ENCODE results near the gene FRMD4B. TPM values are rescaled to one million over a fixed set of nuclear protein-coding genes. Genes with fewer than 3 reads are reported as not detected.
A peak's percentile ranks its signal among the peaks of the same experiment; 100 is the strongest.

FRMD4B gene
- total and polyA plus RNA-seq, 2 donors (not counting 1 experiment from before 2014, with no cell fraction given): 0.86 to 1.2 TPM

DNA sequence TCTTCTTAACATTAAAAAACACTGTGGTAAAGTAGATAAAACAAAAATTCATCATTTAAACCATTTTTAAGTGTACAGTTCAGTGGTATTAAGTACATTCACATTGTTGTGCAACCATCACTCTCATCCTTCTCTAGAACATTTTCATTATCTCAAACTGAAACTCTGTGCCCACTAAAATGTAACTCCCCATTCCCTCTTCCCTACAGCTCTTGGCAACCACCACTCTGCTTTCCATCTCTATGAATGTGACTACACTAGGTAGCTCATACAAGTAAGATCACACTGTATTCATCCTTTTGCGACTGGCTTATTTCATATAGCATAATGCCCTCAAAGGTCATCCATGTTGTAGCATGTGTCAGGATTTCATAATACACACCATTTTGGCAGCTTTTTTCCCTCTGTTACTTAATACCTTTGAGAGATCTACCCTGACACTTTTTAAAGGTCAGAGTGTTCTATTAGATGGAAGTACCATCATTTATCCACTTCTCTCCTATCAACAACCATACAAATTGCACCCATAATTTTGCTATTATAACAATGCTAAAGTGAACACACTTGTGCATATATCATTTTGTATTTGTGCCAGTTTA is 42.9 kb upstream of the FRMD4B start:
- Histone ChIP-seq H3K27me3 (ENCODE audit: control insufficient read depth, insufficient read depth, low read length) (no peaks in the 10 kb centered on the region), H3K4me3 (replicated peaks in 1 of 4; ENCODE audit: control extremely low read depth in 1 of 4, insufficient read depth in 1 of 4, low read depth in 3 of 4, low read length in 4 of 4) (no peak overlapping the region), H2AFZ (ENCODE audit: low read length) (no peak overlapping the region), H3K36me3 (ENCODE audit: control insufficient read depth, insufficient read depth, low read length) (no peaks in the 10 kb centered on the region), H3K9me3 (ENCODE audit: control insufficient read depth, insufficient read depth, low read depth, low read length) (no peaks in the 10 kb centered on the region), H4K20me1 (ENCODE audit: control insufficient read depth, extremely low read depth, insufficient read depth, low read length) (no peaks in the 10 kb centered on the region), H3K9ac (ENCODE audit: insufficient read depth, low read length) (no peak overlapping the region), H3K79me2 (ENCODE audit: control insufficient read depth, insufficient read depth, low read length) (no peaks in the 10 kb centered on the region), H3K4me1 (ENCODE audit: control insufficient read depth, extremely low read depth, insufficient read depth, low read length) (no peaks in the 10 kb centered on the region), H3K4me2 (ENCODE audit: extremely low read depth, insufficient read depth, low read length) (no peak overlapping the region), H3K27ac (ENCODE audit: insufficient read depth, low read length) (no peak overlapping the region)
- TF ChIP-seq EZH2 (IDR thresholded peaks at IDR 0.05; ENCODE audit: low read length, missing control alignments): no peak
- TF ChIP-seq, protein P1, sequence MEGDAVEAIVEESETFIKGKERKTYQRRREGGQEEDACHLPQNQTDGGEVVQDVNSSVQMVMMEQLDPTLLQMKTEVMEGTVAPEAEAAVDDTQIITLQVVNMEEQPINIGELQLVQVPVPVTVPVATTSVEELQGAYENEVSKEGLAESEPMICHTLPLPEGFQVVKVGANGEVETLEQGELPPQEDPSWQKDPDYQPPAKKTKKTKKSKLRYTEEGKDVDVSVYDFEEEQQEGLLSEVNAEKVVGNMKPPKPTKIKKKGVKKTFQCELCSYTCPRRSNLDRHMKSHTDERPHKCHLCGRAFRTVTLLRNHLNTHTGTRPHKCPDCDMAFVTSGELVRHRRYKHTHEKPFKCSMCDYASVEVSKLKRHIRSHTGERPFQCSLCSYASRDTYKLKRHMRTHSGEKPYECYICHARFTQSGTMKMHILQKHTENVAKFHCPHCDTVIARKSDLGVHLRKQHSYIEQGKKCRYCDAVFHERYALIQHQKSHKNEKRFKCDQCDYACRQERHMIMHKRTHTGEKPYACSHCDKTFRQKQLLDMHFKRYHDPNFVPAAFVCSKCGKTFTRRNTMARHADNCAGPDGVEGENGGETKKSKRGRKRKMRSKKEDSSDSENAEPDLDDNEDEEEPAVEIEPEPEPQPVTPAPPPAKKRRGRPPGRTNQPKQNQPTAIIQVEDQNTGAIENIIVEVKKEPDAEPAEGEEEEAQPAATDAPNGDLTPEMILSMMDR (conservative IDR thresholded peaks at IDR 0.05 in 1 of 2, IDR thresholded peaks at IDR 0.05 in 1 of 2; ENCODE audit: low read depth in 1 of 2, low read length in 2 of 2): no peak
- peak in 1 of 2 donors; percentile 40 for DNase-seq (ENCODE audit: low read depth in 2 of 2)

DNA sequence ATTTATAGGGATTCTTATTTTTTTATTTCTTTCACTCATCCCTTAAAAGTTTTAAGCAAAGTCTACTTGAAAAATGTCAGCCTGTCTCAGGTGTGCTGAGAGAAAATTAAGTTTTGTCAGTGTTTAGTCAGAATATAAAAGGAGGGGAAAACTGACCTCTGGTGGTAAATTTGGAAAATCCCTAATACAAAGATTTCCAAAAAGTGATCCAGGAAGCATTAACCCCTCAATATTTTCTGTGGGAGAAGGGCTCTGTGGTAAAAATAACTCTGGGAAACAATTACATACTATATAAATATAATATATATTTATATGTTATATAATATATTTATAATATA is 41.0 kb upstream of the FRMD4B start:
- H3K4me3 ChIP-seq (replicated peaks in 1 of 4; ENCODE audit: control extremely low read depth in 1 of 4, insufficient read depth in 1 of 4, low read depth in 3 of 4, low read length in 4 of 4): no peak overlapping the region
- H3K36me3 ChIP-seq (ENCODE audit: control insufficient read depth, insufficient read depth, low read length): no peaks in the 10 kb centered on the region
- H3K27me3 ChIP-seq (ENCODE audit: control insufficient read depth, insufficient read depth, low read length): no peaks in the 10 kb centered on the region
- H3K79me2 ChIP-seq (ENCODE audit: control insufficient read depth, insufficient read depth, low read length): no peaks in the 10 kb centered on the region
- no peak overlapping the region for H3K4me2 ChIP-seq (ENCODE audit: extremely low read depth, insufficient read depth, low read length)
- no peak overlapping the region for H2AFZ ChIP-seq (ENCODE audit: low read length)
- no peaks in the 10 kb centered on the region for H3K9me3 ChIP-seq (ENCODE audit: control insufficient read depth, insufficient read depth, low read depth, low read length)
- no peaks in the 10 kb centered on the region for H4K20me1 ChIP-seq (ENCODE audit: control insufficient read depth, extremely low read depth, insufficient read depth, low read length)
- H3K9ac ChIP-seq (ENCODE audit: insufficient read depth, low read length): no peak overlapping the region
- no peak overlapping the region for H3K27ac ChIP-seq (ENCODE audit: insufficient read depth, low read length)
- TF ChIP-seq, protein P1 (conservative IDR thresholded peaks at IDR 0.05 in 1 of 2, IDR thresholded peaks at IDR 0.05 in 1 of 2; ENCODE audit: low read depth in 1 of 2, low read length in 2 of 2): peak in 1 of 2 donors; percentile 27
- no peak for TF ChIP-seq EZH2 (IDR thresholded peaks at IDR 0.05; ENCODE audit: low read length, missing control alignments)
- no peak for DNase-seq (ENCODE audit: low read depth in 2 of 2)
- H3K4me1 ChIP-seq (ENCODE audit: control insufficient read depth, extremely low read depth, insufficient read depth, low read length): peaks cover 7% of the 10 kb centered on the region

DNA sequence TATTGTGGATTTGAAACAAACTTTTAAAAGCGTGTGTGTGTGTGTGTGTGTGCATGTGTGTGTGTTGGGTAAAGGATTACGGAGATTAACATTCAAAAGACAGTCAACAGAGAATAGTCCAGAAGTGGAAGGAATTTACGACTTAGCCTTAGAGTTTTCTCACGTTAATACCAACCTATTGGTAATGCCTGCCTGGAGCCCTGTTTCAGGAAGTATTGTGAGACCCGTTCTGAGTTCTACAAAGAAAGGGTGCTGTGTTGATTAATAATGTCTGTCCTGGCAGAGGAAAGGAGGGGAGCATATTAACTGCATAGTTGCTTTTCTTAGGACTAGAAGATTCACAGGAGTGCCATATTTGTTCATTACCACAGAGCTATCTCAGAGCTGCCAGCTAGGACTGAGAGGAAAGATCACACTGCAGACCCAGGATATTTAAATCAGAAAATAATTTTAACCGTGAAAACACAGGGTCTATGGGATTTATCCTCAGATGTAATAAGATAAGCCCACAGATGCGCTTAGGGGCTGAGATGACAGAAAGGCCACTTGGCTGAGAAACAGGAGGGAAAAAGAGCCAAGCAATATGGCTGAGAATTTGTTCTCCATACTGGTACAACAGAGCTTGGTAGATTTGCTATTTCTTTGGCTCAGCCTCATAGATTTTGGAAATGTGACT is 40.5 kb upstream of the FRMD4B start:
- Histone ChIP-seq H3K27ac (ENCODE audit: insufficient read depth, low read length) (no peak overlapping the region), H2AFZ (ENCODE audit: low read length) (no peak overlapping the region), H4K20me1 (ENCODE audit: control insufficient read depth, extremely low read depth, insufficient read depth, low read length) (no peaks in the 10 kb centered on the region), H3K36me3 (ENCODE audit: control insufficient read depth, insufficient read depth, low read length) (no peaks in the 10 kb centered on the region), H3K9me3 (ENCODE audit: control insufficient read depth, insufficient read depth, low read depth, low read length) (no peaks in the 10 kb centered on the region), H3K4me1 (ENCODE audit: control insufficient read depth, extremely low read depth, insufficient read depth, low read length) (peaks cover 7% of the 10 kb centered on the region), H3K27me3 (ENCODE audit: control insufficient read depth, insufficient read depth, low read length) (no peaks in the 10 kb centered on the region), H3K4me3 (replicated peaks in 1 of 4; ENCODE audit: control extremely low read depth in 1 of 4, insufficient read depth in 1 of 4, low read depth in 3 of 4, low read length in 4 of 4) (no peak overlapping the region), H3K9ac (ENCODE audit: insufficient read depth, low read length) (no peak overlapping the region), H3K4me2 (ENCODE audit: extremely low read depth, insufficient read depth, low read length) (no peak overlapping the region), H3K79me2 (ENCODE audit: control insufficient read depth, insufficient read depth, low read length) (no peaks in the 10 kb centered on the region)
- TF ChIP-seq EZH2 (IDR thresholded peaks at IDR 0.05; ENCODE audit: low read length, missing control alignments): no peak
- TF ChIP-seq, protein P1 (conservative IDR thresholded peaks at IDR 0.05 in 1 of 2, IDR thresholded peaks at IDR 0.05 in 1 of 2; ENCODE audit: low read depth in 1 of 2, low read length in 2 of 2): no peak
- DNase-seq (ENCODE audit: low read depth in 2 of 2): no peak
